GM13977 (cell line): ENCODE measurements around the gene CAMK2D.

ENCODE experiments used
- DNase-seq: peaks from one replicate; pipeline ENCODE4 v3.0.0; 2012; ENCODE audit warnings: low spot score
- CTCF ChIP-seq: IDR thresholded peaks from 2 replicates; pipeline ENCODE4 v1.5.1; 2012; ENCODE audit warnings: mild to moderate bottlenecking, control low read depth; ENCODE audit not compliant: insufficient read depth; ENCODE audit errors: extremely low read depth, missing control alignments
- in situ Hi-C: fragments of 300-500 bp; cut with MboI; formaldehyde crosslinking; loops from one replicate; pipeline ENCODE4 v1.12.0; 2022; ENCODE audit warnings: low sequenced_read_pairs, low pct_unique_long_range_greater_than_20kb, mixed read lengths, inconsistent platforms; ENCODE audit not compliant: unreplicated experiment

CAMK2D gene

GRCh38 chr4:113444386-113444785 is 317.2 kb downstream of the CAMK2D start:
- no peak for TF ChIP-seq CTCF
- no peak for DNase-seq
- in situ Hi-C loops: no loop called here

GRCh38 chr4:113442826-113443225 is 318.7 kb downstream of the CAMK2D start:
- TF ChIP-seq CTCF: no peak
- no peak for DNase-seq
- in situ Hi-C loops: no loop called here

GRCh38 chr4:113440371-113440770 is 321.2 kb downstream of the CAMK2D start:
- DNase-seq: no peak
- in situ Hi-C loops: no loop called here
- no peak for TF ChIP-seq CTCF

- no peak for DNase-seq
- in situ Hi-C loops: no loop called here
- no peak for TF ChIP-seq CTCF
These were observed 322.9 kb downstream of the CAMK2D start for GRCh38 chr4:113438596-113438995.

- DNase-seq: no peak
- no peak for TF ChIP-seq CTCF
- in situ Hi-C loops: no loop called here
These were observed 324.4 kb downstream of the CAMK2D start for GRCh38 chr4:113437129-113437528.

- DNase-seq: no peak
- no peak for TF ChIP-seq CTCF
- in situ Hi-C loops: no loop called here
These were observed 325.2 kb downstream of the CAMK2D start for GRCh38 chr4:113436360-113436759.

- DNase-seq: no peak
- in situ Hi-C loops: no loop called here
These were observed 325.6 kb downstream of the CAMK2D start for GRCh38 chr4:113435893-113436292.

More at GRCh38 chr4:113435893-113436292, 325.6 kb downstream of the CAMK2D start:
- TF ChIP-seq CTCF: no peak
